GM21528 (cell line): Measurements from ENCODE around the gene EXD1.

ENCODE experiments used
- ATAC-seq: cut with Tn5 transposase; IDR thresholded peaks from one replicate; pipeline ENCODE4 v1.9.1; 2021; ENCODE audit warnings: mild to moderate bottlenecking, moderate library complexity; ENCODE audit not compliant: unreplicated experiment, low FRiP score

Gene EXD1

DNA sequence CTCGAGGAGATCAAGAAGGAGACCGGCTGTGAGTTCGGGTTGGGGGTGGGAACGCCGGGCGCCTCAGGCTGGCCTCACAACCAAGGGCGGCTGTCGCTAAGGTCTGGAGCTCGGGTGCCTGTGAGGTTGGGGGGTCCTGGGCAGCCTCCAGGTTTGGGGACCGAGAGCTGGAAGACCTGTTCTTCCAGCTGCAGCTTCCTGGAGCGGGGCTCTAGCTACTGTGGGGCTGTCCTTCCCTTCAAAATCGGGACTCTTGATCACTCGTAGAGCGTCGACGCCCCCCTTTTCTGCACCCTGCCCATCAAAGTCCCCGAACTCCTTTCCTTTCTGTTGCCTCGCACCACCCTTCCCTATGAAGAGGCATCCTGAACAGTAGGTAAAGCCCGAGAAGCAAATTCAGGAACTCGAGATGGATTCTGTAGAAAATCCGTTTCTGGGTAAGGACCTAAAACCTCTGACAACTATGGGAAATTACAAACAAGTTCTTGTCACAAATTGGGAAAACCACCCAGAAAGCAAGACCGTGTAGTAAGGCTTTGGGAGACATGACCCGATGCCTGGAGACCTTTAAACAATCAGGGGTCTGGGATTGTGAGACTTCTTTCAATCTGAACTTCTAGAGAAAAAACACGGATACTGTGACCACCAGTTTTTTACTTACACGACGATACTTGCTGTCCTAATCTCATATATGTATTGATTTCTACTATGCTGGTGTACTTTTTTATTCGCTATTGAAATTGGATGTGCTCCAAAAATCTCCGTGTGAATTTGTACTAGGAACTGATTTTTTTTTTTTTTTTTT lies 1.1 kb upstream of the EXD1 start:
- ATAC-seq: peak; percentile 44

GRCh38 chr15:41230345-41230649 lies 260 bp downstream of the EXD1 start:
- ATAC-seq: no peak

DNA sequence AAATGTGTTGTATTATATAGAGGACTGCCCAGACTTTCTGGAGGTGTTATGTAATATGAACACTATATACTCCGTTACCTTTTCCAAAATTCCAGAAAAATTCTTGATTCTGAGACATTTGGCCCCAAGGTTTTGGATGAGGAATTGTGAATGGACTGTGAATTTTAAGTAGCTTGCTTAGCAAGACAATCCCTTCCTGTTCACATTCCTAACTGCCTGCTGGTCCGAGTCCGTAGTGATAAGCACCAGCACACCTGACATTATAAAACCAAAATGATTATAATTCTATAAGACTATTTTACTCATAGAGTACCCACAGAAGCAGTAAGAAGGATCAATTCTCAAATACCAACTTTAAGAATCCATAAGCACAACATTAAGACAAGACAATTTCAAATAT lies 11.2 kb downstream of the EXD1 start:
- no peak for ATAC-seq

- ATAC-seq: no peak
Observed at GRCh38 chr15:41218851-41219250, 11.7 kb downstream of the EXD1 start.

DNA sequence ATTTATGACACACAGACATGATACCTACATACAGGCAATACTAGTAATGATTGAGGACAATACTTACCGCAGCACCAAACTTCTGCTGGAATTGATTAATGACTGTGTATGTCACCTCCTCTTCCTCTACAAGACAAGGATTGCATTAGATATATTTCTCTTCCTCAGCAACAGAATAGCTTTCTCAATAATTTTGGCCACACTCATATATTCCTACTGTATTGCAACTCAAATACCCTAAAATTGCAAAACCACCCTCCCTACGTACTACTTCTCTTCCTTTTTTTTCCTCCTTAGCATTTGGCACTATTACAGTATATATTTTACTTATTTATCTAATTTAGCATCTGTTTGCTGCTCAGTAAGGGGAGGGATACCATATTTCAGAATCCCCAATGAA lies 14.8 kb downstream of the EXD1 start:
- no peak for ATAC-seq

GRCh38 chr15:41207687-41208448 lies 22.7 kb downstream of the EXD1 start:
- no peak for ATAC-seq

- no peak for ATAC-seq
Observed at GRCh38 chr15:41205315-41205714, 25.2 kb downstream of the EXD1 start.

- no peak for ATAC-seq
Observed at GRCh38 chr15:41203395-41203794, 27.2 kb downstream of the EXD1 start.

GRCh38 chr15:41199470-41199869 lies 31.1 kb downstream of the EXD1 start:
- ATAC-seq: no peak

GRCh38 chr15:41194444-41194843 lies 36.1 kb downstream of the EXD1 start:
- ATAC-seq: no peak

- ATAC-seq: no peak
Observed at GRCh38 chr15:41183581-41183980, 47.0 kb downstream of the EXD1 start.

DNA sequence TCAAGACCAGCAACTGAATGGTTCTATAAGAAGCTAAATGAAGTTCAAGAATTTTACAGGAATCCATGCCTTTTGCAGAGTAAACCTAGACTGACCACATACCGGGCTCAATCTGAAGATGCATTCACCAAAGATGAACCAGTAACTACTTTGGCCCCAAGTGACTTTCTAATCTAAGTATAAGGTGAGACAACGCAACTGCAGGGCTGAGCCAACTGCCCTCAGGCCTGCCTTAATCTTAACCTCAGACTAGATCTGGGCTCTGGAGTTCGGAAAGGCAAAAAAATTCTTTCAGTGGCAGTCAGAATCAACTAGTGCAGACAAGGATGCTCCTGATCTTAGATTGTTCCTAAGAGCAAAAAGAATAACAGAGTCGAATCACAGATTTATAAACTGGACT lies 48.3 kb downstream of the EXD1 start:
- ATAC-seq: no peak

- ATAC-seq: no peak
Observed at GRCh38 chr15:41180206-41180789, 50.3 kb downstream of the EXD1 start.

DNA sequence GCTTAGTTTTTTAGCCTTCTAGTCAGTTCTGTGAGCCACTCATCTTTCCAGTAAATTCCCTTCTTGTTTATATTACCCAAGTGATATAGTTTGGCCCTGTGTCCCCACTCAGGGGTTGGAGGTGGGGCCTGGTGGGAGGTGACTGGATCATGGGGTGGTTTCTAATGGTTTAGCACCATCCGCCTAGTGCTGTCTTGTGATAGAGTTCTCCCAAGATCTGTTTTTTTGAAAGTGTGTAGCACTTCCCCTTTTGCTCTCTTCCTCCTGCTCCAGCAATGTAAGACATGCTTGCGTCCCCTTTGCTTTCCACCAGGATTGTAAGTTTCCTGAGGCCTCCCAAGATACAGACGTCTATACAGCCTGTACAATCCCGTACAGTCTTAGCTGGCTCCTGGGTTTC lies 60.8 kb downstream of the EXD1 start:
- ATAC-seq: no peak

- no peak for ATAC-seq
Observed at GRCh38 chr15:41169086-41169485, 61.5 kb downstream of the EXD1 start.

DNA sequence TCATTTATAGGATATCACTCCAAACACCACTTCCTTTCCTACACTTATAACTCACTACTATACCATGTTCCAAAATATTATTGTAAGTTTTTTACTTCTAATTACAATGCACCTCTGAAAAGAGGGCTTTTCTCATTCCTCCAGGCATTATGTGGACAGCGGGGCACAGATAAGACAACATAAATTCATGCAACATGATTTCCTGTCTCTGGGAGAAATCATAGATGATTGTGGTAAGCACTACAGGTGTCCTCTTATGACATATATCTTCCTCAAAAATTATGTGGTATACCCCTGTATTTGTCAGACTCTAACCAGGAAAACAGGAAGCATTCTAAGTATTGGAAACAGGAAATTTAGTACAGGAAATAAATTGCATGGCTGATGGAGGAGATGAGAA lies 68.8 kb downstream of the EXD1 start:
- ATAC-seq: no peak

DNA sequence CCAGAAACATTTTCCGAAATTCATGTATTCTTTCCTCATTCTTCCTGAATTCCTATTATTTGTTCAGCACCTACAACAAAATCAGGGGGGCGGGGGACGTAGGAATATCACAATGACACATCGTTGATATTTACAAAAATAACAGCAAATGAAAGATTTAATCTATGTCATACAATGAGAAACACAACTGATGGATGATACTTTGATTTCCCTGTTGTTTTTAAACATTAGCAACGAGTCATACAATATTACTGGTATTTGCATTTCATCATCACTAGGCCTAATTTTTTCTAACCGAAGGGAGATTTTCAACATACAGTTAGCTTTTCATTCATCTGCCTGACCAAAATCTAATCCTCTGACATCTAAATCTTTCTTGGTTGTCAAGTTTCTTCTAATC lies 69.2 kb downstream of the EXD1 start:
- no peak for ATAC-seq

DNA sequence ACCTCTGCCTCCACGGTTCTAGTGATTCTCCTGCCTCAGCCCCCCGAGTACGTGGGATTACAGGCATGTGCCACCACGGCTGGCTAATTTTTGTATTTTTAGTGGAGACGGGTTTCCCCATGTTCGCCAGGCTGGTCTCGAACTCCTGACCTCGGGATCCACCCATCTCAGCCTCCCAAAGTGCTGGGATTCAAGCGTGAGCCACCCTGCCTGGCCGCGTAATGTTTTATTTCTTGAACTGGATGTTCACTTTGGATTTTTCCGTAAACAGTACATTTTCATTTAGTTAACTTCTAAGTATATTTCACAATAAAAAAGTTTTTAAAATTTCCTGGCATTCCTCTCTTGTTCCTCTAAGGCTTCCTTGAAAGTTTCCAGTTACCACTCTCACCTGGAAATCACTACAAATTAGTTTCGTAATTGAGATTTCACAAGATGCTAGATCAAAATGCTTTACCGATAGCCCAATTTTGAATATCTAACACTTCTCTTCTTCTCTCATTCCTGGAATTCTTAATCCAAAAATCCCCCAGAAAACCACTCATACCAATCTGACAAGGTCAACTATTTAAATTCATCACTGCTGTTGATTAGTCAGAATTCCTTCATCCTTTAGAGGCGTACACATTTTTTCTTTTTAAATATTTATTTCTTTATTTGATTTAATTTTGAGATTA lies 69.8 kb downstream of the EXD1 start:
- ATAC-seq: no peak

DNA sequence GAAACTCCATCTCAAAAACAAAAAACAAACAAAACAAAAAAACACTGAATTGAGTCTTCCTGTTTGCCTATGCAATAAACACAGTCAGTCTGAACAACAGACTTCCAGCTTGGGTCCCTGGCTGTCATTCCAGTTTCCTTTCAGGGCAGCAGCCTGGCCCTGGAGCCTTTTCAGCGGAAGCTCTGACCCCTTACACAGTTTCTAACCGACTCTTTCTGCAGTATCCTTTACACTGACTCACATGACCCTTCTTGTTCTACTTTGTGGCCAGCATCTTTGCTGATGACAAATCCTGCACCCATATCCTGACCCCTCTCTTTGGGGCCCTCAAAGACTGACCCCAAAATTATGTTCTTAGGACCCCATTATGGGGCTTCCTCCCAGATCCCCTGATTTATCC lies 76.1 kb downstream of the EXD1 start:
- no peak for ATAC-seq

GRCh38 chr15:41153733-41154132 lies 76.8 kb downstream of the EXD1 start:
- no peak for ATAC-seq

DNA sequence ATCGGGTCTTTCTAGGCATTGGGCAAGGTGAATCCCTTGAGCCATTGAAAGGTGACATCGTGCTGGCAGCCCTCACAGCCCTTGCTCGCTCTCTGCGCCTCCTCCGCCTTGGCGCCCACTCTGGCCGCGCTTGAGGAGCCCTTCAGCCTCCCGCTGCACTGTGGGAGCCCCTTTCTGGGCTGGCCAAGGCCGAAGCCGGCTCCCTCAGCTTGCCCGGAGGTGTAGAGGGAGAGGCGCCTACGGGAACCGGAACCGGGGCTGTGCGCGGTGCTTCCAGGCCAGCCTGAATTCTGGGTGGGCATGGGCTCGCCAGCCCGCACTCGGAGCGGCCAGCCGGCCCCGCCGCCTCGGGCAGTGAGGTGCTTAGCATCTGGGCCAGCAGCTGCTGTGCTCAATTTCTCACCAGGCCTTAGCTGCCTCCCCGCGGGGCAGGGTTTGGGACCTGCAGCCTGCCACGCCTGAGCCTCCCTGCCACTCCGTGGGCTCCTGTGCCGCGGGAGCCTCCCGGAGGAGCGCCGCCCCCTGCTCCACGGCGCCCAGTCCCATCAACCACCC lies 79.0 kb downstream of the EXD1 start:
- ATAC-seq: no peak
